ENCODE results near the gene HOXA3. TPM values are rescaled to one million over a fixed set of nuclear protein-coding genes. Genes with fewer than 3 reads are reported as not detected.

Gene HOXA3
- total RNA-seq, 1 donor: 3.5 TPM

GRCh38 chr7:27176524-27176845 is 24.1 kb upstream of the HOXA3 start:
- no peak overlapping the region for H3K4me3 ChIP-seq (ENCODE audit: low read depth, low read length)
- no peak for TF ChIP-seq CTCF (IDR thresholded peaks at IDR 0.05; ENCODE audit: insufficient read depth, low read length)
- no peak for DNase-seq (ENCODE audit: low read depth)

GRCh38 chr7:27175626-27176523 is 23.5 kb upstream of the HOXA3 start:
- TF ChIP-seq CTCF (IDR thresholded peaks at IDR 0.05; ENCODE audit: insufficient read depth, low read length): no peak
- H3K4me3 ChIP-seq (ENCODE audit: low read depth, low read length): no peak overlapping the region
- DNase-seq (ENCODE audit: low read depth): no peak

GRCh38 chr7:27174874-27175625 is 22.7 kb upstream of the HOXA3 start:
- TF ChIP-seq CTCF (IDR thresholded peaks at IDR 0.05; ENCODE audit: insufficient read depth, low read length): no peak

GRCh38 chr7:27173956-27174873 is 21.8 kb upstream of the HOXA3 start, which contains the start of gene HOXA10:
TSS of gene HOXA10 (minus strand) at chr7:27174320. CDS start at chr7:27174306, 14 bp downstream.
- H3K4me3 ChIP-seq (ENCODE audit: low read depth, low read length): no peak within 1 kb of the TSS
- TF ChIP-seq CTCF (IDR thresholded peaks at IDR 0.05; ENCODE audit: insufficient read depth, low read length): no peak
- DNase-seq (ENCODE audit: low read depth): no peak

More at GRCh38 chr7:27174874-27175625, 22.7 kb upstream of the HOXA3 start:
- DNase-seq (ENCODE audit: low read depth): no peak
- H3K4me3 ChIP-seq (ENCODE audit: low read depth, low read length): no peak overlapping the region

- H3K4me3 ChIP-seq (ENCODE audit: low read depth, low read length): no peak overlapping the region
- TF ChIP-seq CTCF (IDR thresholded peaks at IDR 0.05; ENCODE audit: insufficient read depth, low read length): no peak
- no peak for DNase-seq (ENCODE audit: low read depth)
Observed at GRCh38 chr7:27173511-27173955, 21.1 kb upstream of the HOXA3 start.

GRCh38 chr7:27172823-27173510 is 20.6 kb upstream of the HOXA3 start:
- H3K4me3 ChIP-seq (ENCODE audit: low read depth, low read length): no peak overlapping the region
- no peak for TF ChIP-seq CTCF (IDR thresholded peaks at IDR 0.05; ENCODE audit: insufficient read depth, low read length)
- DNase-seq (ENCODE audit: low read depth): no peak

All from fibroblast of the aortic adventitia (primary cell).